Measurements from ENCODE around the gene KRT4.

Gene KRT4

GRCh38 chr12:52822771-52823510, 9.0 kb upstream of the KRT4 start:
- in situ Hi-C loops (cut with MboI; ENCODE audit: low sequenced_read_pairs): no loop called here

DNA sequence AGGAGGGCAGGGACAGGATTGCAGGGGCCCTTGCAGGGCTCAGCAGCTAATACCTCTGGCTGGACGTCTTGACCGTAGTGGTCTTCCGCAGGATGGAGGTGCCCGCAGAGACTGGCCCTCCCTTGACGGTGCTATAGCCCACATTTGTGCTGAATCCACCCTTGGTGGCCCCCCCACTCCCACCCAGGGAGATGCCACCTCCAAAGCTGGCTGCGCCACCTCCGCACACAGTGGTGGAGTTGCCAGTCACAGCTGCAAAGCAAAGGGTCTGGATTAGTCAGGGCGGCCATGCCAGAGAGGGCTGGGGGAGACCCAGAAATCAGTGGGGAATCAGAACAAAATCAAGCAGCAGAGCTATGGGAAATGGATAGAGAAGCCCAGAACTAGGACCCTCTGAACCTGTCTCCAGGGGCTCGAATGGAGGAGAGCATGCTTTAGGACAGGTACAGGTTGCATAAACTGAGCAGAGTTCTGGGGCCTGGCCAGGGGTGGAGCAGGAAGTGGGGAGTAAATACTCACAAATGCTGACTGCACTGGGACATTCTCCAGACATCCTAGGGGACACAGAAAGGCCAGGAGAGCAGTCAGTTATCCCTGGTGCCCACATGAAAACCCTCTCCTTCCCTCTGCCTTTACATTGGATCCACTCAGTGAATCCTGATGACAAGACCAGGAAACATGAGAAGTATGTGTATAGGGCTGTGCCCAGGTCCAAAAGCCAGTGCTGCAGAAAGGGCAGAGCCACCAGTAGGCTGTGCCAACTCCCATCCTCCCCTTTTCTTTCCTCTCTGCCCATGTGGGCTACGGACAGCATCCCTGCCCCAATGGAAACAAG, 8.1 kb upstream of the KRT4 start:
- in situ Hi-C loops (cut with MboI; ENCODE audit: low sequenced_read_pairs): no loop called here

GRCh38 chr12:52821071-52821730, 7.3 kb upstream of the KRT4 start:
- in situ Hi-C loops (cut with MboI; ENCODE audit: low sequenced_read_pairs): no loop called here

- in situ Hi-C loops (cut with MboI; ENCODE audit: low sequenced_read_pairs): no loop called here
Observed at GRCh38 chr12:52820521-52820920, 6.6 kb upstream of the KRT4 start.

GRCh38 chr12:52819731-52820510, 6.0 kb upstream of the KRT4 start:
- in situ Hi-C loops (cut with MboI; ENCODE audit: low sequenced_read_pairs): no loop called here

GRCh38 chr12:52818887-52819420, 5.0 kb upstream of the KRT4 start:
- in situ Hi-C loops (cut with MboI; ENCODE audit: low sequenced_read_pairs): no loop called here

DNA sequence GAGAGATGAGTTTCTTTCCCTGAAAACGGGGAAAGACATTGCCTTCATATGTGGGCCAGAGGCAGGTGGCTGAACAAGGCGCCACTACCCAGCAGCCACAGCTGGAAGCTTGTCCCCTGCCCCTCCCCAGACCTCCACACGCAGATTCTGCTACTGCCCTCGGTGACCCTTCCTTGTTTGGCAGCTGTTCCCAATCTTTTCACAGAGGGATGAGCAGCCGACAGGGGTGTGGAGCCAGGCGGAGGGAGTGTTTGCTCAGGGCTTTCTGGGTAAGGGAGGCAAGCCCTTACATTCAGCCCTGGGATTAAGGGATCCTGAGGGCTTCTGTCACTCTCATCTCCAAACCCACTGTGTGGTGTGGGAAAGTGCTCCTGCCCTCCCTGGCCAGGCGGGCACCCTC, 4.5 kb upstream of the KRT4 start:
- in situ Hi-C loops (cut with MboI; ENCODE audit: low sequenced_read_pairs): no loop called here

DNA sequence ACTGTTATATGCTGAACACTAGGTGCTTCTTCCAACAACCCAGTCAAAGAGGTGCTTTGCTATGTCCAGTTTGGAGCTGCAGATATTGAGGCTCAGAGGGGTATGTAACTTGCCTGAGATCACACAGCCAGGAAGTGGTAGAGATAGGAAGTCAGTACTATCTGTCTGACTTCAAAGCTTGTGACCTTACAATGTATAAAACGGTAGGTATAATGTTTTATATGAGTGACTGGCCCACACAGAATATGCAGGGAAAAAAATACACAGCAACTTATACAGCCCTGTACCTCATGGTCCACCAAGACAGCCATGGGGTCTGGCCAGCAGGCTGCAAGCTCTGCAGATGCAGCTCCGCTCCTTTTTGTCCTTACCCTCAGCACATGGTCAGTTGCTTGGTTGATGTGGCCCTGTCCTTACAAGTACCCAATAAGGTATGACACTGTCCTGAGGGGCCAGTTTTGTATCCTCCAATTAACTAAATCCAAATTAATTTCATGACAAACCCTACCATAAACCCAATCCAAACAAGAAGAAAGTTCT, 3.9 kb upstream of the KRT4 start:
- in situ Hi-C loops (cut with MboI; ENCODE audit: low sequenced_read_pairs): no loop called here

- in situ Hi-C loops (cut with MboI; ENCODE audit: low sequenced_read_pairs): no loop called here
Observed at GRCh38 chr12:52817003-52817698, 3.2 kb upstream of the KRT4 start.

- in situ Hi-C loops (cut with MboI; ENCODE audit: low sequenced_read_pairs): no loop called here
Observed at GRCh38 chr12:52815676-52816588, 2.0 kb upstream of the KRT4 start.

- in situ Hi-C loops (cut with MboI; ENCODE audit: low sequenced_read_pairs): no loop called here
Observed at GRCh38 chr12:52815161-52815560, 1.2 kb upstream of the KRT4 start.

DNA sequence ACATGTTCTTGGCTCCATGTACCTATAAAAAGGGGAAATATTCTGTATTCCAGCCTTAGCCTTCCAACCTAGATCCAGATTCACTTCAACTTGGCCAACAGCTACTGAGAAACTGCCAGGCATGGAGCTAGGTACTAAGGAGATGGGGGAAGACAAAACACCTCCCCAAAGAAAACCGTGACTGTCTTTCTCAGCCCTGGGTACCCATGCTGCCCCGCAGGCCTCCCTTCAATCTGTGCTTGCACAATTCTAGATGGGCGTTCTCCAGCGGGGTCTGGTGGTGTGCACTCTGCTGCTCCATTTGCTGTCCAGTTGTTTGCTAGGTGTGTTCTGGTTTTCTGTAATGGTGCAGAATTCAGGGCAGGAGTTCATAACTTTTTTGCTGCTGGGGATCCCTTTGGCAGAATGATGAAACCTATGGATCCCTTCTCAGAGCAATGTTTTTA, 817 bp upstream of the KRT4 start:
- in situ Hi-C loops (cut with MboI; ENCODE audit: low sequenced_read_pairs): no loop called here

DNA sequence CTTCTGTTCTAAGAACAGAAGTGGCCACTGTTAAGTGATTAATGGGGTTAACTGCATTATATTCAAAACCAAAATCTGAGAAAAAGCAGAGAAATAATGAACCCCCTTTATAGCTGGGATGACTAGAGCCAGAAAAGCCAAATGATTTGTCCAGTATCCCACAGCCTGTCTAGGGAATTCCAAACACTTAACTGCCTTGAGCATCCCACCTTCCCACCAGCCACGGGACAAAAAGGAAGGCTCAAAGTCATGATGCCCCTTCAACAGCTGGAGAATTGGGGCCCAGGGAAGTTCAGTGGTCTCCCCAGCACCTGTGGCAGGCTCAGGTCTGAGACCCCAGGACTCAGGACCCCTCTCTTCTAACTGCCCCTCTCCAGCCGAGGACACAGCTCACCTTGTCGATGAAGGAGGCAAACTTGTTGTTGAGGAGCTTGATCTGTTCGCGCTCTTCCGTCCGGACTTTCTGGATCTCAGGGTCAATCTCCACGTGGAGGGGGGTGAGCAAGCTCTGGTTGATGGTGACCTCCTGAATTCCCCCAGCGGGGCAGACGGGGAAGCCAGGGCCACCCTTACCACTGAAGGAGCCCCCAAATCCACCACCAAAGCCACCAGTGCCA, 605 bp downstream of the KRT4 start:
- in situ Hi-C loops (cut with MboI; ENCODE audit: low sequenced_read_pairs): no loop called here

DNA sequence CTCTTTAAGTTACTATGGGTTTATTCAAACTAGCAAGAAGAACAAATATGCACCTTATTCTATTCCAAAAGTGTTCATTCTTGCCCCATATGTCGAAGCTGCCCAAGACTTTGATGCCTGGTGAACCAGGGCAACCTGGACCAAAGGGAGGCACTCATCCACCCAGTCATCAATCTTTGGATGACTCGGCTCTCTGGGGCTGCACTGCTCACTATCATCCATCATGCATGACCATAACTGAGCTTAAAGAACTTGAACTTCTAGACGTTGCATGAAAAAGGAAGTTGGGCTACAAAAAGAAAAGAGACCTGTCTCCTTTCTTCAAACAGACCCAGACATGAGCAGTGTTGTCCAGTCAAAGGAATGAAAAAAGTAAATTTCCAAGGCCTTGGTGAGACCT, 1.2 kb downstream of the KRT4 start:
- in situ Hi-C loops (cut with MboI; ENCODE audit: low sequenced_read_pairs): no loop called here

DNA sequence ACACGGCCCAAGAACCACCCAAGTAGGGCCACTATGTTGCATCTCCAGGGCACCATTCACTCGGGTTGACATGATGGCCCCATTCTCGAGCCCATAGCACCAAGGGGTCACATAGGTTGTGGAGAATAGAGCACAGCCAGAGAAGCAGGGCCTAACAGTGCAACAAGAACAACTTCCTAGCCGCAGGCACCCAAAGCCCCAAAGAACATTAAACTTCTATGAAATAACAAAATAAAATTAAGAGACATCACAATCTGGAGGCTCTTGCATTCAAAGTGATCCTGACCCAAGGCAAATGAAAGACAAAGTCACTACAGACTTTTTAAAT, 1.9 kb downstream of the KRT4 start:
- in situ Hi-C loops (cut with MboI; ENCODE audit: low sequenced_read_pairs): no loop called here

DNA sequence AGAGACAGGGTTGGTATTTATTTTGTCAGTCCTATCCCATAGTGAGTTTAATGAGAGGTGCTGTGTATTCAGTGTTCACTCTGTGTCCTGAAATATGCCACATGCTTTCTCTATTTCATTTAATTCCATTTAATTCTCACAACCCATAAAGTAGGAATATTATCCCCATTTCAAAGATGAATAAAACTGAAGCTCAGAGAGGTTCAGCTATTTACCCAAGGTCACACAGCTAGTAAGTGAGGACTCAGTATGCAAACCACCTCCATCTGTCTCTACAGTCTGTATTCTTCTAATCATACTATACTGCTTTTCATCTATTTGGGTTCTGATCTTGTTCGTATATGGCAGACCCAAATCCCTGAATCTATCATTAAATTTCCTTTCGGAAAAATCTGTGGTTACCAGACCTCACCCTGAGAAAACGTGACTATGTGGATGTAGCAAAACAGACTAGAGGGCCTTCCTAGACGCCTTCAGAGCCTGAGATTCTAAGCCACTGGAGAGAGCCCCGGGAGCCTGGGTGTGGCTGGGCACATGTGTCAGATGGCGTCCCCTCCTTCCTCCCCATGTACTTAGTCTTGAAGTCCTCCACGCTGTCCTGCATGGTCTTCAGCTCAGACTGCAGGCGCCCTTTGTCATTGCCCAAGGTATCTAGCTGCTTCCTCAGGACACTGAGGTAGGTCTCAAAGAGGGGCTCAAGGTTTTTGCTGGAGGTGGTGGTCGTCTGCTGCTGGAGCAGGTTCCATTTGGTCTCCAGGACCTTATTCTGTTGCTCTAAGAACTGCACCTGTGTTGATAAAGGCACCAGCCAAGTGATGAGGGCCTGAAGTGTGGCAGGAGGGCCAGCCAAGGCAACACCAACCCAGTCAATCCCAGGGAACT, 2.5 kb downstream of the KRT4 start:
- in situ Hi-C loops (cut with MboI; ENCODE audit: low sequenced_read_pairs): no loop called here

DNA sequence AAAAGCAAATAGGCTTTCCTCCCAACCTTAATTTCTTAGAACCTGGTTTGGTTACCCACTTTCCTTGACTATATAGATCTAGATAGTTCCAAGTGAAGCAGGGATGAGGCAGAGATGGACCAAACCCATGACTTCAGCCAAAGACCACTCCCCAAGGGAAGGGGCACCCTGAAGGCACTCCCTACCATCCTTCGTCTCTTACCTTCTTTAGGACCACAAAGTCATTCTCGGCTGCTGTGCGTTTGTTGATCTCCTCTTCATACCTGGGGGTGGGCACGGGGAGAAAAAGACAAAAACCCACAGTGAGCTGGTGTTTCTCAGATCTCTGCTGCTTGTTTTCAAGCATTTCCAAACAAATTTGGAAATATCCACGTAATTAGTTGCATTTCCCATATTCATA, 3.4 kb downstream of the KRT4 start:
- in situ Hi-C loops (cut with MboI; ENCODE audit: low sequenced_read_pairs): no loop called here

DNA sequence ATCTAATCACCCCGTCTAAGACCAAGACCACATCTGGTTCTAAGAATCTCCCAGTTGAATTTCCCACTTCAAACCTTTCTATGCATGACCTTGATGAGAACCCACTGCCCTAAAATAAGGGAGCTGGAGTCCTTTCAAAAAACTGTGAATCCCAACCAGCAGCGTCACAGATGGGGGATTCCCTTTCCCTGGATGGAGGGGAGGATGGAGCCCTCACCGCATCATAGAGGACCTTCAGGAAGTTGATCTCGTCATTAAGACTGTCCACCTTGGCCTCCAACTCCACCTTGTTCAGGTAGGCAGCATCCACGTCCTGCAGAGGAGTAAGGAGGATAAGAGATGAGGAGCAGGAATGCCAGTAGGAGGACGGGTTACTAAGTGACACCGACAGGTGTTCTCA, 4.8 kb downstream of the KRT4 start:
- in situ Hi-C loops (cut with MboI; ENCODE audit: low sequenced_read_pairs): no loop called here

Measured in HL-60/S4 treated with phorbol 12-myristate 13-acetate at 8.2 ng/mL for 4 days and 3 days (cell line).